Endothelial cell (in vitro differentiated cells): ENCODE measurements around the gene LRRC73. TPM values are rescaled to one million over a fixed set of nuclear protein-coding genes. Genes with fewer than 3 reads are reported as not detected.
"Not testable (repeated sequence)": the region's sequence is repeated elsewhere in the genome, so short reads cannot be mapped to it uniquely, and the experiment has no call there.

ENCODE experiments used
- DNase-seq: peaks from one replicate; pipeline ENCODE4 v3.0.0; 2021; ENCODE audit warnings: low spot score
- H3K27ac Mint-ChIP-seq: one replicate; pipeline ENCODE4 v1.8.0; 2021; ENCODE audit warnings: mixed read lengths, inconsistent platforms; ENCODE audit not compliant: unreplicated experiment
- H3K27me3 Mint-ChIP-seq: one replicate; pipeline ENCODE4 v1.8.0; 2021; ENCODE audit warnings: mild to moderate bottlenecking, moderate library complexity, mixed read lengths, inconsistent platforms; ENCODE audit not compliant: unreplicated experiment
- H3K36me3 Mint-ChIP-seq: one replicate; pipeline ENCODE4 v1.8.0; 2021; ENCODE audit warnings: mild to moderate bottlenecking, low read depth, mixed read lengths, inconsistent platforms; ENCODE audit not compliant: unreplicated experiment
- H3K4me1 Mint-ChIP-seq: one replicate; pipeline ENCODE4 v1.8.0; 2021; ENCODE audit warnings: mild to moderate bottlenecking, mixed read lengths, inconsistent platforms; ENCODE audit not compliant: unreplicated experiment
- H3K4me3 Mint-ChIP-seq: one replicate; pipeline ENCODE4 v1.8.0; 2021; ENCODE audit warnings: mild to moderate bottlenecking, mixed read lengths, inconsistent platforms; ENCODE audit not compliant: unreplicated experiment
- H3K9me3 Mint-ChIP-seq: one replicate; pipeline ENCODE4 v1.8.0; 2021; ENCODE audit warnings: mixed read lengths, inconsistent platforms; ENCODE audit not compliant: unreplicated experiment
- total RNA-seq: library from RNA; stranded (reverse); fragmentation: NEBNext Ultra II Directional; extraction: Animal tissue kit (Norgen Biotek cat#: 25700); gene quantifications from one replicate; pipeline ENCODE4 v1.2.1, GENCODE V29; 2021; ENCODE audit not compliant: unreplicated experiment
- TF ChIP-seq, protein P1 (sequence below): fragments of 200-600 bp; sonication (generic); IDR thresholded peaks from one replicate; pipeline ENCODE4 v1.5.0; 2021; ENCODE audit warnings: antibody characterized with exemption; ENCODE audit not compliant: unreplicated experiment

The LRRC73 gene
- total RNA-seq, 1 donor from 2014 or later, result 0.28 TPM

DNA sequence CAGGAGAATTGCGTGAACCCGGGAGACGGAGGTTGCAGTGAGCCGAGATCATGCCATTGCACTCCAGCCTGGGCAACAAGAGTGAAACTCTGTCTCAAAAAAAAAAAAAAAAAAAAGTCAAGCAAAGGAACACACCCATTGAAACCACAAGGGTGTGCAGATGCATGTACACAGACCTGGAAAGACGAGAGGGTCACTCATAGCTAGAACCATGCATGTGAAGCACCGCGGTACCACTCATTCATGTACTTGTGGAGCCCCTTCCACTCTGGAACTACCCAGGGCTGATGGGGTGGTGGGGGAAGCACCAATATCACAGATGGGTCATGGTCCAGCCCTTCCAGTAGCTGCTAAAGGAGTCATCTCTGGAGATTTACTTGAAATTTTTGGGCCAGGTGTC is 40.2 kb downstream of the LRRC73 start:
- H3K27me3 Mint-ChIP-seq, result peaks cover 2% of the 10 kb centered on the region
- DNase-seq, result no peak
- H3K27ac Mint-ChIP-seq, result no peak overlapping the region
- TF ChIP-seq, protein P1, sequence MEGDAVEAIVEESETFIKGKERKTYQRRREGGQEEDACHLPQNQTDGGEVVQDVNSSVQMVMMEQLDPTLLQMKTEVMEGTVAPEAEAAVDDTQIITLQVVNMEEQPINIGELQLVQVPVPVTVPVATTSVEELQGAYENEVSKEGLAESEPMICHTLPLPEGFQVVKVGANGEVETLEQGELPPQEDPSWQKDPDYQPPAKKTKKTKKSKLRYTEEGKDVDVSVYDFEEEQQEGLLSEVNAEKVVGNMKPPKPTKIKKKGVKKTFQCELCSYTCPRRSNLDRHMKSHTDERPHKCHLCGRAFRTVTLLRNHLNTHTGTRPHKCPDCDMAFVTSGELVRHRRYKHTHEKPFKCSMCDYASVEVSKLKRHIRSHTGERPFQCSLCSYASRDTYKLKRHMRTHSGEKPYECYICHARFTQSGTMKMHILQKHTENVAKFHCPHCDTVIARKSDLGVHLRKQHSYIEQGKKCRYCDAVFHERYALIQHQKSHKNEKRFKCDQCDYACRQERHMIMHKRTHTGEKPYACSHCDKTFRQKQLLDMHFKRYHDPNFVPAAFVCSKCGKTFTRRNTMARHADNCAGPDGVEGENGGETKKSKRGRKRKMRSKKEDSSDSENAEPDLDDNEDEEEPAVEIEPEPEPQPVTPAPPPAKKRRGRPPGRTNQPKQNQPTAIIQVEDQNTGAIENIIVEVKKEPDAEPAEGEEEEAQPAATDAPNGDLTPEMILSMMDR, result no peak
- H3K36me3 Mint-ChIP-seq, result no peaks in the 10 kb centered on the region
- no peak overlapping the region for H3K4me3 Mint-ChIP-seq
- H3K4me1 Mint-ChIP-seq, result peaks cover 4% of the 10 kb centered on the region
- no peaks in the 10 kb centered on the region for H3K9me3 Mint-ChIP-seq

DNA sequence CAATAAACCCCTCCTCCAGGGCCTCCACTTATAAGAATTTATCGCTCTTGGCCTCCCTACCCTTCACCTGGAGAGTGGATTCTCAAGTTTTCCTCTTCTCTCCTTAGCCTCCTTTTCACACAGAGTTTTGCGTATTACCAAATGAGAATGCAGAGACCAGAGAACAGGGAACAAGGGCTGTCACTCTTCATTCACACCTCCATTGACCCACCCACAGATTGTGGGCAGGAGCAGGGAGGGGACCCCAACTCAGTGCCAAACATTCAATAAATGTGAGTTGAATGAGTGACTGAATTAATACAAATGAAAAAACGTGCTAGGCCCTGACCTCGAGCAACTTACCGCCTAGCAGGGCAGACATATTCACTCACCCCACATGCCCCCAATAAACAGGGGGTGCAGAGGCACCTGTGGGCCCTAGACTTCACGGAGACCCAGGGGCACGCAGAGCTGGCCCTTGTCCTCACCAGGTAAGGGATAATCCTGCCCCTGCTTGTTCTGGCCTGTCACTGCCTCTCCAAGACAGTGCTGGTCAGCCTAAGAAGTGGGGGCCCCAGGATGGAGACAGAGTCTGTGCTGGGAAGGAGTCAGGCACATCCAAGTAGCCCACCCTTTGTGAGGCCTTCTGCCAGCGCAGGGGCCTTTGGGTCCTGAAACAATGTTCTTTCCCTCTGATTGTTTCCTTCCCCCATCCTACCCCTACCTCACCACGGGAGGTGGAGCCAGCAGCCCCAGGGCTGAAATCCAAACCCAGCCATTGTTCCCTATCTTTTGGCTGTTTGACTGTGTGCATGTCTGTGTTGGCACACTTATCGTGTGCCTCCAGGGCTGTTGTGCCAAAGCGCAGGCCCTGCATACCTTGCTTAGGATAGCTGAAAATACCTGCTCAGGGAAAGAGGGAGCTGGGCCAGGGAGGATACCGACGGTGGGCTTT is 41.1 kb downstream of the LRRC73 start:
- Mint-ChIP-seq H3K27me3 (peaks cover 2% of the 10 kb centered on the region), H3K4me3 (no peak overlapping the region), H3K27ac (no peak overlapping the region), H3K36me3 (no peaks in the 10 kb centered on the region), H3K4me1 (peaks cover 4% of the 10 kb centered on the region), H3K9me3 (no peaks in the 10 kb centered on the region)
- TF ChIP-seq, protein P1, result no peak
- DNase-seq, result no peak

DNA sequence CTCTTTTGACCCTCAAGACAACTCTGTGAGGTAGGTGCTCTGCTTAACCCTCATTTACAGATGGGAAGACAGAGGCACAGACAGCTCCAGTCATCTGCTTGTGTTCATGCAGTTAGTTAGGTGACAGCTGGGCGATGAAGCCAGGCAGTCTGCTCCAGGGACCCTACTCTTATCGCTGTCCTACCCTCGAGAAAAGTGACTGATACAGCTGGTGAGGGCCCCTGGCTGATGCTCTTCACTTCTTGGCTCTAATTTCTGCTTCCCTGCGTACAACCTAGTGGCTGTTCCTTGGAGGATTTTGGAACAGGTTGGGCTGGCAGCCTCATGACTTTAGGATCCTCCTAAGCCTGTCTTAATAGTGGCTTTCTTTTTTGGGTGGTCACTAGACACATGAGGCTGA is 41.9 kb downstream of the LRRC73 start:
- Mint-ChIP-seq H3K36me3 (no peaks in the 10 kb centered on the region), H3K27me3 (peaks cover 2% of the 10 kb centered on the region), H3K4me3 (no peak overlapping the region), H3K9me3 (no peaks in the 10 kb centered on the region), H3K27ac (no peak overlapping the region), H3K4me1 (peaks cover 4% of the 10 kb centered on the region)
- DNase-seq, result no peak
- TF ChIP-seq, protein P1, result no peak

DNA sequence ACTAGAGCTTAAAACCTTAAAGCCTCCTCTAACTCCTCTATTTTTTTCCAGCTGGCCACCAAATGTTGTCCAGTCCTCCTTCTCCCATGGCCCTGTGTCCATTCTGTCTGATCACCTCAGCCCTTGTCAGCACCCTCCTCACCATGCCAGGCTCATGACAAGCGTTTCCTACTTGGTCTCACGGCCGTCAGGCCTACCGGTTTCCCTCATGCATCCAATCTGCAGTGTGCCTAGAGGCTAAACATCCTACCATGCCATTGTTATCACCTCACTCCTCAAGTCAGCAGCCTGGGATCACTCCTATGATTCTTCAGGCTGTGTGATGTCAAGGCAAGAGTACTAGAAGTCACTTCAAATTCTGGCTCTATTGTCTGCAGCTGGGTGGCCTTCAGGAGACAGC is 42.4 kb downstream of the LRRC73 start:
- Mint-ChIP-seq H3K36me3 (no peaks in the 10 kb centered on the region), H3K27ac (no peak overlapping the region), H3K4me1 (peaks cover 4% of the 10 kb centered on the region), H3K9me3 (no peaks in the 10 kb centered on the region), H3K4me3 (no peak overlapping the region), H3K27me3 (peaks cover 2% of the 10 kb centered on the region)
- DNase-seq, result no peak
- TF ChIP-seq, protein P1, result no peak

DNA sequence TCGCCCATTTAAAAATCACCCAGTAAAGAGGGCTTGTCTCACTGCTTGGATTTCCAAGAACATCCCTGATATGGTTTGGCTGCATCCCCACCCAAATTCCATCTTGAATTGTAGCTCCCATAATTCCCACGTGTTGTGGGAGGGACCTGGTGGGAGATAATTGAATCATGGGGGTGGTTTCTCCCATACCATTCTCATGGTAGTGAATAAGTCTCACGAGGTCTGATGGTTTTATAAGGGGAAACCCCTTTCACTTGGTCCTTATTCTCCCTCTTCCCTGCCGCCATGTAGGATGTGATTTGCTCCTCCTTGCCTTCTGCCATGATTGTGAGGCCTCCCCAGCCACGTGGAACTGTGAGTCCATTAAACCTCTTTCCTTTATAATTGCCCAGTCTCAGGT is 42.9 kb downstream of the LRRC73 start:
- not testable (repeated sequence) for H3K36me3 Mint-ChIP-seq, H3K27me3 Mint-ChIP-seq, H3K4me1 Mint-ChIP-seq, DNase-seq, H3K27ac Mint-ChIP-seq, H3K4me3 Mint-ChIP-seq, H3K9me3 Mint-ChIP-seq
